WTC11 (cell line): ENCODE results near the gene COL12A1. TPM values are rescaled to one million over a fixed set of nuclear protein-coding genes. Genes with fewer than 3 reads are reported as not detected.

Experiments used
- ATAC-seq: fragments of 200-7000 bp; cut with Tn5 transposase; 2 replicates; pipeline ENCODE4 v1.10.0; 2021; ENCODE audit warnings: mild to moderate bottlenecking, moderate library complexity
- CTCF ChIA-PET: fragments of 300-600 bp; sonication (Branson Sonifier 250); formaldehyde crosslinking; loops from one replicate; lab custom pipeline; 2021; ENCODE audit warnings: antibody characterized with exemption; lab: Charles Lee
- POLR2A ChIA-PET: fragments of 350-600 bp; sonication (Branson Sonifier 250); formaldehyde crosslinking; loops from one replicate; lab custom pipeline; 2021; ENCODE audit warnings: antibody characterized with exemption; lab: Charles Lee
- DNase-seq: peaks from one replicate; pipeline ENCODE4 v3.0.0; 2021; ENCODE audit warnings: low spot score
- H3K27ac Mint-ChIP-seq: 2 replicates; pipeline ENCODE4 v1.8.0; 2021; ENCODE audit warnings: mixed read lengths
- H3K27me3 Mint-ChIP-seq: 2 replicates; pipeline ENCODE4 v1.8.0; 2021; ENCODE audit warnings: low read depth, mild to moderate bottlenecking, moderate library complexity, mixed read lengths
- H3K36me3 Mint-ChIP-seq: 2 replicates; pipeline ENCODE4 v1.8.0; 2021; ENCODE audit warnings: mixed read lengths
- H3K4me1 Mint-ChIP-seq: 2 replicates; pipeline ENCODE4 v1.8.0; 2022; ENCODE audit warnings: mixed read lengths
- H3K4me3 Mint-ChIP-seq: 2 replicates; pipeline ENCODE4 v1.8.0; 2021; ENCODE audit warnings: mild to moderate bottlenecking, moderate library complexity, mixed read lengths
- H3K9me3 Mint-ChIP-seq: 2 replicates; pipeline ENCODE4 v1.8.0; 2021; ENCODE audit warnings: mixed read lengths
- AR ChIP-seq: fragments of 250-450 bp; sonication (Bioruptor Pico); IDR thresholded peaks from 2 replicates; pipeline ENCODE4 v1.9.0; 2021; ENCODE audit warnings: mild to moderate bottlenecking
- ATF6 ChIP-seq: sonication (generic); formaldehyde crosslinking; IDR thresholded peaks from 2 replicates; pipeline ENCODE4 v1.8.1; 2023; ENCODE audit warnings: mild to moderate bottlenecking, missing genetic modification reagents
- CREB1 ChIP-seq: sonication (generic); formaldehyde crosslinking; IDR thresholded peaks from 2 replicates; pipeline ENCODE4 v1.8.0; 2023; ENCODE audit warnings: mild to moderate bottlenecking, missing genetic modification reagents
- E2F5 ChIP-seq: sonication (generic); formaldehyde crosslinking; IDR thresholded peaks from 2 replicates; pipeline ENCODE4 v1.8.1; 2022; ENCODE audit warnings: mild to moderate bottlenecking, moderate library complexity, missing genetic modification reagents
- MAX ChIP-seq: sonication (generic); formaldehyde crosslinking; IDR thresholded peaks from 2 replicates; pipeline ENCODE4 v1.8.0; 2022; ENCODE audit warnings: mild to moderate bottlenecking, missing genetic modification reagents
- MXD4 ChIP-seq: fragments of 250-450 bp; sonication (Bioruptor Pico); IDR thresholded peaks from 2 replicates; pipeline ENCODE4 v1.8.0; 2021; ENCODE audit warnings: mild to moderate bottlenecking, moderate library complexity, borderline replicate concordance
- NFATC4 ChIP-seq: fragments of 250-450 bp; sonication (Bioruptor Pico); IDR thresholded peaks from 2 replicates; pipeline ENCODE4 v1.9.0; 2021; ENCODE audit warnings: mild to moderate bottlenecking
- NFYB ChIP-seq: sonication (generic); formaldehyde crosslinking; conservative IDR thresholded peaks from 2 replicates; pipeline ENCODE4 v1.8.0; 2022; ENCODE audit warnings: low read depth, missing genetic modification reagents
- NR1H2 ChIP-seq: sonication (generic); formaldehyde crosslinking; IDR thresholded peaks from 2 replicates; pipeline ENCODE4 v1.9.0; 2021; ENCODE audit warnings: mild to moderate bottlenecking, moderate library complexity, missing genetic modification reagents
- PRRX2 ChIP-seq: fragments of 250-450 bp; sonication (Bioruptor Pico); IDR thresholded peaks from 2 replicates; pipeline ENCODE4 v1.8.0; 2021; ENCODE audit warnings: mild to moderate bottlenecking
- TEAD4 ChIP-seq: sonication (generic); formaldehyde crosslinking; IDR thresholded peaks from 2 replicates; pipeline ENCODE4 v1.8.0; 2022; ENCODE audit warnings: mild to moderate bottlenecking, missing genetic modification reagents
- TP53 ChIP-seq: sonication (generic); formaldehyde crosslinking; IDR thresholded peaks from 2 replicates; pipeline ENCODE4 v1.8.1; 2023; ENCODE audit warnings: mild to moderate bottlenecking, missing genetic modification reagents
- USF2 ChIP-seq: sonication (generic); formaldehyde crosslinking; IDR thresholded peaks from 2 replicates; pipeline ENCODE4 v1.8.1; 2023; ENCODE audit warnings: mild to moderate bottlenecking, missing genetic modification reagents, moderate library complexity
- ZBTB21 ChIP-seq: sonication (generic); formaldehyde crosslinking; IDR thresholded peaks from 2 replicates; pipeline ENCODE4 v1.8.1; 2023; ENCODE audit warnings: mild to moderate bottlenecking, missing genetic modification reagents, borderline replicate concordance
- ZNF219 ChIP-seq: sonication (generic); formaldehyde crosslinking; IDR thresholded peaks from 2 replicates; pipeline ENCODE4 v1.8.0; 2023; ENCODE audit warnings: missing genetic modification reagents, mild to moderate bottlenecking, borderline replicate concordance
- ZNF263 ChIP-seq: sonication (generic); formaldehyde crosslinking; IDR thresholded peaks from 2 replicates; pipeline ENCODE4 v1.8.1; 2022; ENCODE audit warnings: low read depth, mild to moderate bottlenecking, moderate library complexity, missing genetic modification reagents
- ZSCAN18 ChIP-seq: fragments of 250-450 bp; sonication (Bioruptor Pico); IDR thresholded peaks from 2 replicates; pipeline ENCODE4 v2.1.2; 2022; ENCODE audit warnings: mild to moderate bottlenecking, moderate library complexity
- total RNA-seq: library from RNA; stranded (reverse); gene quantifications from 3 replicates; pipeline ENCODE4 v1.2.3, GENCODE V29; 2021
- TF ChIP-seq, protein P1 (sequence below): fragments of 250-450 bp; sonication (Bioruptor Pico); IDR thresholded peaks from 2 replicates; pipeline ENCODE4 v1.9.0; 2021; ENCODE audit warnings: mild to moderate bottlenecking, borderline replicate concordance
- TF ChIP-seq, protein P2 (sequence below): sonication (generic); formaldehyde crosslinking; IDR thresholded peaks from 2 replicates; pipeline ENCODE4 v1.8.1; 2022; ENCODE audit warnings: low read depth, missing genetic modification reagents, borderline replicate concordance
- TF ChIP-seq, protein P3 (sequence below): sonication (generic); formaldehyde crosslinking; IDR thresholded peaks from 2 replicates; pipeline ENCODE4 v1.8.0; 2022; ENCODE audit warnings: missing genetic modification reagents

COL12A1 gene
- total RNA-seq, 1 experiment from 2014 or later, result 1.1 TPM

DNA sequence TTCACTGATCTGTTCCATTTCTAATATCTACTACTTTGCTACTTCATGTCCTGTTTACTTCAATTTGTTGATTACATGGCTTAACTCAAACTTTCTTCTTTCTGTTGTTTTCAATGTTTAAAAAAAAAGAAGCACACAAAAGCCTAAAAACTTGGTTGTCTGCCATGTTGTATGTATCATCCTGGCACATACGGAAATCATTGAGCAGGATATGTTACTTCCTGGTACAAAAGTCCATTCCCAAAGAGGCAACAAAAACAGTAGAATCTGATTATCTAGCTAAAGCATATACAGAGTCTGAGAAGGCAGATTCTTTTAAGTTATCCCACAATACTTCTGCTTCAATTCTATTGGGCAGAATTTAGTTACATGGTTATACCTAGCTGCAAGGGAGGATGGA lies 14.5 kb upstream of the COL12A1 start (continued):
- TF ChIP-seq TP53 (CRISPR knock-in tag) (no peak), PRRX2 (no peak), NFATC4 (no peak), ZNF263 (no peak), ATF6 (CRISPR knock-in tag) (no peak), CREB1 (no peak), ZBTB21 (CRISPR knock-in tag) (no peak)
- TF ChIP-seq, protein P1, sequence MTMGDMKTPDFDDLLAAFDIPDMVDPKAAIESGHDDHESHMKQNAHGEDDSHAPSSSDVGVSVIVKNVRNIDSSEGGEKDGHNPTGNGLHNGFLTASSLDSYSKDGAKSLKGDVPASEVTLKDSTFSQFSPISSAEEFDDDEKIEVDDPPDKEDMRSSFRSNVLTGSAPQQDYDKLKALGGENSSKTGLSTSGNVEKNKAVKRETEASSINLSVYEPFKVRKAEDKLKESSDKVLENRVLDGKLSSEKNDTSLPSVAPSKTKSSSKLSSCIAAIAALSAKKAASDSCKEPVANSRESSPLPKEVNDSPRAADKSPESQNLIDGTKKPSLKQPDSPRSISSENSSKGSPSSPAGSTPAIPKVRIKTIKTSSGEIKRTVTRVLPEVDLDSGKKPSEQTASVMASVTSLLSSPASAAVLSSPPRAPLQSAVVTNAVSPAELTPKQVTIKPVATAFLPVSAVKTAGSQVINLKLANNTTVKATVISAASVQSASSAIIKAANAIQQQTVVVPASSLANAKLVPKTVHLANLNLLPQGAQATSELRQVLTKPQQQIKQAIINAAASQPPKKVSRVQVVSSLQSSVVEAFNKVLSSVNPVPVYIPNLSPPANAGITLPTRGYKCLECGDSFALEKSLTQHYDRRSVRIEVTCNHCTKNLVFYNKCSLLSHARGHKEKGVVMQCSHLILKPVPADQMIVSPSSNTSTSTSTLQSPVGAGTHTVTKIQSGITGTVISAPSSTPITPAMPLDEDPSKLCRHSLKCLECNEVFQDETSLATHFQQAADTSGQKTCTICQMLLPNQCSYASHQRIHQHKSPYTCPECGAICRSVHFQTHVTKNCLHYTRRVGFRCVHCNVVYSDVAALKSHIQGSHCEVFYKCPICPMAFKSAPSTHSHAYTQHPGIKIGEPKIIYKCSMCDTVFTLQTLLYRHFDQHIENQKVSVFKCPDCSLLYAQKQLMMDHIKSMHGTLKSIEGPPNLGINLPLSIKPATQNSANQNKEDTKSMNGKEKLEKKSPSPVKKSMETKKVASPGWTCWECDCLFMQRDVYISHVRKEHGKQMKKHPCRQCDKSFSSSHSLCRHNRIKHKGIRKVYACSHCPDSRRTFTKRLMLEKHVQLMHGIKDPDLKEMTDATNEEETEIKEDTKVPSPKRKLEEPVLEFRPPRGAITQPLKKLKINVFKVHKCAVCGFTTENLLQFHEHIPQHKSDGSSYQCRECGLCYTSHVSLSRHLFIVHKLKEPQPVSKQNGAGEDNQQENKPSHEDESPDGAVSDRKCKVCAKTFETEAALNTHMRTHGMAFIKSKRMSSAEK, result no peak

- Mint-ChIP-seq H3K36me3 (no peaks in the 10 kb centered on the region), H3K27ac (no peak overlapping the region), H3K4me3 (no peak overlapping the region), H3K27me3 (no peaks in the 10 kb centered on the region), H3K9me3 (no peaks in the 10 kb centered on the region), H3K4me1 (peaks cover 13% of the 10 kb centered on the region)
- DNase-seq (no peak), ATAC-seq (no peak)
- POLR2A ChIA-PET, result no interaction called here
- CTCF ChIA-PET, result no interaction called here
- TF ChIP-seq AR (CRISPR knock-in tag), result no peak
- TF ChIP-seq E2F5 (CRISPR knock-in tag), result no peak
- no peak for TF ChIP-seq MXD4 (CRISPR knock-in tag)
- no peak for TF ChIP-seq TEAD4 (CRISPR knock-in tag)
- TF ChIP-seq ZNF219, result no peak
- no peak for TF ChIP-seq ZSCAN18
- TF ChIP-seq, protein P2, sequence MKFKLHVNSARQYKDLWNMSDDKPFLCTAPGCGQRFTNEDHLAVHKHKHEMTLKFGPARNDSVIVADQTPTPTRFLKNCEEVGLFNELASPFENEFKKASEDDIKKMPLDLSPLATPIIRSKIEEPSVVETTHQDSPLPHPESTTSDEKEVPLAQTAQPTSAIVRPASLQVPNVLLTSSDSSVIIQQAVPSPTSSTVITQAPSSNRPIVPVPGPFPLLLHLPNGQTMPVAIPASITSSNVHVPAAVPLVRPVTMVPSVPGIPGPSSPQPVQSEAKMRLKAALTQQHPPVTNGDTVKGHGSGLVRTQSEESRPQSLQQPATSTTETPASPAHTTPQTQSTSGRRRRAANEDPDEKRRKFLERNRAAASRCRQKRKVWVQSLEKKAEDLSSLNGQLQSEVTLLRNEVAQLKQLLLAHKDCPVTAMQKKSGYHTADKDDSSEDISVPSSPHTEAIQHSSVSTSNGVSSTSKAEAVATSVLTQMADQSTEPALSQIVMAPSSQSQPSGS (CRISPR knock-in tag), result no peak
- TF ChIP-seq NR1H2 (CRISPR knock-in tag), result no peak
- no peak for TF ChIP-seq MAX (CRISPR knock-in tag)
- no peak for TF ChIP-seq NFYB
- TF ChIP-seq USF2 (CRISPR knock-in tag), result no peak
- TF ChIP-seq, protein P3, sequence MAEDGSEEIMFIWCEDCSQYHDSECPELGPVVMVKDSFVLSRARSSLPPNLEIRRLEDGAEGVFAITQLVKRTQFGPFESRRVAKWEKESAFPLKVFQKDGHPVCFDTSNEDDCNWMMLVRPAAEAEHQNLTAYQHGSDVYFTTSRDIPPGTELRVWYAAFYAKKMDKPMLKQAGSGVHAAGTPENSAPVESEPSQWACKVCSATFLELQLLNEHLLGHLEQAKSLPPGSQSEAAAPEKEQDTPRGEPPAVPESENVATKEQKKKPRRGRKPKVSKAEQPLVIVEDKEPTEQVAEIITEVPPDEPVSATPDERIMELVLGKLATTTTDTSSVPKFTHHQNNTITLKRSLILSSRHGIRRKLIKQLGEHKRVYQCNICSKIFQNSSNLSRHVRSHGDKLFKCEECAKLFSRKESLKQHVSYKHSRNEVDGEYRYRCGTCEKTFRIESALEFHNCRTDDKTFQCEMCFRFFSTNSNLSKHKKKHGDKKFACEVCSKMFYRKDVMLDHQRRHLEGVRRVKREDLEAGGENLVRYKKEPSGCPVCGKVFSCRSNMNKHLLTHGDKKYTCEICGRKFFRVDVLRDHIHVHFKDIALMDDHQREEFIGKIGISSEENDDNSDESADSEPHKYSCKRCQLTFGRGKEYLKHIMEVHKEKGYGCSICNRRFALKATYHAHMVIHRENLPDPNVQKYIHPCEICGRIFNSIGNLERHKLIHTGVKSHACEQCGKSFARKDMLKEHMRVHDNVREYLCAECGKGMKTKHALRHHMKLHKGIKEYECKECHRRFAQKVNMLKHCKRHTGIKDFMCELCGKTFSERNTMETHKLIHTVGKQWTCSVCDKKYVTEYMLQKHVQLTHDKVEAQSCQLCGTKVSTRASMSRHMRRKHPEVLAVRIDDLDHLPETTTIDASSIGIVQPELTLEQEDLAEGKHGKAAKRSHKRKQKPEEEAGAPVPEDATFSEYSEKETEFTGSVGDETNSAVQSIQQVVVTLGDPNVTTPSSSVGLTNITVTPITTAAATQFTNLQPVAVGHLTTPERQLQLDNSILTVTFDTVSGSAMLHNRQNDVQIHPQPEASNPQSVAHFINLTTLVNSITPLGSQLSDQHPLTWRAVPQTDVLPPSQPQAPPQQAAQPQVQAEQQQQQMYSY, result no peak
These were observed 13.4 kb upstream of the COL12A1 start for GRCh38 chr6:75219263-75219662.
